Measurements from ENCODE around the gene SRRM5.

SRRM5 gene, protein sequence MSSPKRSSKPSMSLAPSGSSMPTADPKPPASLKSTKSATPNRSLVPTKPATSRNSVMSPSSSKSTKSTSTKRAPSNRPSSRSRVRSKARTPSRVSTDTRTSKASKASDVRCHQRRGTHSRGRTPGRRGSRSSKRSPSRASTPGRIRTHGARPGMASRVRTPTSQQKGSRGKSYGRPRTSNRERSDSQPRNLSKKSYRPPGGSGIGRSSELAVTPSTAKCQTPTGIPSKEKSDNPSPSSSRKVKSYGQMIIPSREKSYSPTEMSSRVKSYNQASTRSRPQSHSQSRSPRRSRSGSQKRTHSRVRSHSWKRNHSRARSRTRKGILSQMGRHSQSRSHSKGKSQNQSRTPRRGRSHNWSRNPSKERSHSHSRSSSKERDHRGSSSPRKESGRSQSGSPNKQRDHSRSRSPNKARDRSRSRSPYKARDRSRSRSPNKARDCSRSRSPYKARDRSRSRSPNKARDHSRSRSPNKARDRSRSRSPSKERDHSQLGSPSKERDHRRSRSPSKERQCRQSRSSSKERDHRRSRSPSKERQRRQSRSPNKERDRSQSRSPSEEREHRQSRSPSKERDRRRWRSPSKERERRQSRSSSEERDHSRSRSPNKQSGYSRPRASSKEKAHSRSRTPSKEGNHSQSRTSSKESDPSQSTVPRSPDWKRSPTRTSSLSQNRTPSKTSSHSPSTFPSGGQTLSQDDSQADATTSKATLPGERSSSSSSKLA

DNA sequence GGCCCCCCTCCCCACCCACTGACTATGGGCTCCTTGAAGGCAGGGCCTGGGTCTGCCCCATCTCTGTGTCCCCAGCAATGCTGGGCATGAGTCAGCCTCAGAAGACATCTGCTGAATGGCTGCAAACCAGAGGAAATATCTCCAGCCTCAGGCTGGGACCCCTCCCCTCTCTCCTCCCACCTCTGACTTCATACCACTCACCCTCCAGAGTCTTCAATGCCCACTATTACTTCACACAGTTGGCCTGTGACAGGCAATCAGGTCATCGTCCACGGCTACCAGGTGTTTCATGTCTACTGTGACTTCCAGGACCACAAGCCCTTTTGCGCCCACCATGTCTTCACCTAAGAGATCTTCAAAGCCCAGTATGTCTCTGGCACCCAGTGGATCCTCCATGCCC, at the start of gene SRRM5:
Gene SRRM5, plus strand, starts transcription at position 301 of the 400 bp plus-strand sequence. Its CDS starts 34 bp downstream, at position 335.
- TF ChIP-seq YY1 (IDR thresholded peaks at IDR 0.05; ENCODE audit: insufficient read depth, insufficient read length): no peak
- no peak for TF ChIP-seq ZNF274 (IDR thresholded peaks at IDR 0.05; ENCODE audit: low read depth, low read length)
- no peak for TF ChIP-seq SUZ12 (IDR thresholded peaks at IDR 0.05; ENCODE audit: extremely low read depth, insufficient read depth, insufficient read length)
- Histone ChIP-seq H3K4me3 (ENCODE audit: insufficient read length, low read depth) (no peak within 1 kb of the TSS), H3K9ac (ENCODE audit: insufficient read length, low read depth) (no peak within 1 kb of the TSS), H3K9me3 (ENCODE audit: insufficient read depth, low read length) (peaks cover 7% of the 10 kb centered on the region; the same call in 1 of the 2 replicates), H3K4me1 (ENCODE audit: insufficient read depth, insufficient read length) (peaks cover 2% of the 10 kb centered on the region), H3K27me3 (ENCODE audit: insufficient read depth, insufficient read length) (no peaks in the 10 kb centered on the region), H3K36me3 (ENCODE audit: insufficient read depth, insufficient read length, low read length) (peaks cover 31% of the 10 kb centered on the region)
- DNase-seq (ENCODE audit: low read depth, low spot score): no peak

DNA sequence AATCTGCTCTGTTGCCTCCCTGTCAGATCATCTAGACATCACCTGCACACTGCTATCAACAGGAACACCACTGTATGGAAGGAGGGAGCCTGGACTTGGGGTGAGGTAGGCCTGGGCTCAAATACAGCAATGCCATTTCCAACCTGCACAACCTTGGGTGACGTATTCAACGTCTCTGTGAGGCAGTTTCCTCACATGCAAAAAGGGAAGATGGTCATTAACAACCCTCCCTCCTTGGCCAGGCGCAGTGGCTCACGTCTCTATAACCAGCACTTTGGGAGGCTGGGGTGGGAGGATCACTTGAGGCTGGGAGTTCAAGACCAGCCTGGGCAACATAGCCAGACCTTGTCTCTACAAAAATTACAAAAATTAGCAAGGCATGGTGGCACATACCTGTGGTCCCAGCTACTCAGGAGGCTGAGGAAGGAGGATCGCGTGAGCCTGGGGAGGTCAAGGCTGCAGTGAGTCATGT, 49.6 kb upstream of the SRRM5 start:
- no peak for TF ChIP-seq SUZ12 (IDR thresholded peaks at IDR 0.05; ENCODE audit: extremely low read depth, insufficient read depth, insufficient read length)
- TF ChIP-seq ZNF274 (IDR thresholded peaks at IDR 0.05; ENCODE audit: low read depth, low read length): no peak
- TF ChIP-seq YY1 (IDR thresholded peaks at IDR 0.05; ENCODE audit: insufficient read depth, insufficient read length): no peak
- H3K9me3 ChIP-seq (ENCODE audit: insufficient read depth, low read length): no peaks in the 10 kb centered on the region
- peaks cover 4% of the 10 kb centered on the region for H3K4me1 ChIP-seq (ENCODE audit: insufficient read depth, insufficient read length)
- DNase-seq (ENCODE audit: low read depth, low spot score): no peak
- no peak overlapping the region for H3K4me3 ChIP-seq (ENCODE audit: insufficient read length, low read depth)
- no peaks in the 10 kb centered on the region for H3K27me3 ChIP-seq (ENCODE audit: insufficient read depth, insufficient read length)
- H3K9ac ChIP-seq (ENCODE audit: insufficient read length, low read depth): no peak overlapping the region
- peaks cover 32% of the 10 kb centered on the region for H3K36me3 ChIP-seq (ENCODE audit: insufficient read depth, insufficient read length, low read length)

DNA sequence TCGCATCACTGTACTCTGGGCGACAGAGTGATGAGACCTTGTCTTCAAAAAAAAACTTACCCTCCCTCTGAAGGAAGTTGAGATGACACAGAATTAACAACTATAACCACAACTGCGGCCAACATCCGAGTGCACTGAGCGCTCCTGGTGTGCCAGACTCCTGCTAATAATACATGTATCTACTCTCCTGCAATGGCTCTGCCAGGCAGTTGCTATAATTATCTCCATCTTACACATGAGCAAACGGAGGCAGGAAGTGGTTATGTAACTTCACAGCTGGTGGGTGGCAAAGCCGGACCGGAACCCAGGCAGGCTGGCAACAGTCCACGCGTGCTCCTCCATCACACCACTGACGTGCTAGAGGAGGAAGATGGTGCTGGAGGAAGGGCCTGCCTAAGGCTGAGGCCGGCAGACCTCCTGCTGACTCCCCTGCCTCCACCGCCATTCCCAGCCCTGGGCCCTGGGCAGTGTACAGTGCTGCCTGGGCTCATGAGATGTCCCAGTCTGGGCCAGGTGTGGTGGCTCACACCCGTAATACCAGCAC, 49.1 kb upstream of the SRRM5 start:
- Histone ChIP-seq H3K4me3 (ENCODE audit: insufficient read length, low read depth) (no peak overlapping the region), H3K36me3 (ENCODE audit: insufficient read depth, insufficient read length, low read length) (peaks cover 32% of the 10 kb centered on the region), H3K9ac (ENCODE audit: insufficient read length, low read depth) (no peak overlapping the region), H3K27me3 (ENCODE audit: insufficient read depth, insufficient read length) (no peaks in the 10 kb centered on the region), H3K4me1 (ENCODE audit: insufficient read depth, insufficient read length) (peaks cover 4% of the 10 kb centered on the region), H3K9me3 (ENCODE audit: insufficient read depth, low read length) (no peaks in the 10 kb centered on the region)
- DNase-seq (ENCODE audit: low read depth, low spot score): no peak
- TF ChIP-seq SUZ12 (IDR thresholded peaks at IDR 0.05; ENCODE audit: extremely low read depth, insufficient read depth, insufficient read length) (no peak), ZNF274 (IDR thresholded peaks at IDR 0.05; ENCODE audit: low read depth, low read length) (no peak), YY1 (IDR thresholded peaks at IDR 0.05; ENCODE audit: insufficient read depth, insufficient read length) (no peak)

DNA sequence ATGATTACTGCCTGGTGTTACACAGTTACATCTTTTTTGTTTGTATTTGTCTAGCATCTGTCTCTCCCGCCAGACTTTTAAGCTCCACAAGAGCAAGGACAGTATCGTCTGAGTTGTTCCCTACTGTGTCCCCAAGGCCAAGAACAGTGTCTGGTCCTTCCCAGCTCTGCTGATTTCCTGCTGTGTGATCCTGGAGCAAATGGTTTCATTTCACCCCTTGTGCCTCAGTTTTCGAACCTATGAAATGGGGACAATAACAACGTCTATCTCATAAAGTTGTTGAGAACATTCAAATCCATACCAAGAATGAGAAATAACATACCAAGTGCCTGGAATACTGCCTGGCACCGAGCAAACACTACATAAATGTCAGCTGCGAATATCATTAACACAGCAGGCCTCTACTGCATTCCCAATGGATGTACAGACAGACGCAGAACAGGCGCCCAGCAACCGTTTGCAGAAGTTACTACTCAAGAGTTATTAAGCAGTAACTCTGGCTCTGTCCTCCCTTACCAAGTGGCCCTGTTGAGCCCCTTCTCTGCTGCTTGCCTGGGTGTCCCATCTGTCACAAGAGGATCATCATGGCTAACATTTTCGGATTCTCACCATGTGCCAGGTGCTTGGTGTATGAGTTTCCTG, 48.0 kb upstream of the SRRM5 start:
- Histone ChIP-seq H3K9ac (ENCODE audit: insufficient read length, low read depth) (no peak overlapping the region), H3K9me3 (ENCODE audit: insufficient read depth, low read length) (no peaks in the 10 kb centered on the region), H3K4me1 (ENCODE audit: insufficient read depth, insufficient read length) (peaks cover 4% of the 10 kb centered on the region), H3K27me3 (ENCODE audit: insufficient read depth, insufficient read length) (no peaks in the 10 kb centered on the region), H3K4me3 (ENCODE audit: insufficient read length, low read depth) (no peak overlapping the region), H3K36me3 (ENCODE audit: insufficient read depth, insufficient read length, low read length) (peaks cover 30% of the 10 kb centered on the region)
- DNase-seq (ENCODE audit: low read depth, low spot score): no peak
- no peak for TF ChIP-seq SUZ12 (IDR thresholded peaks at IDR 0.05; ENCODE audit: extremely low read depth, insufficient read depth, insufficient read length)
- TF ChIP-seq YY1 (IDR thresholded peaks at IDR 0.05; ENCODE audit: insufficient read depth, insufficient read length): no peak
- TF ChIP-seq ZNF274 (IDR thresholded peaks at IDR 0.05; ENCODE audit: low read depth, low read length): no peak

DNA sequence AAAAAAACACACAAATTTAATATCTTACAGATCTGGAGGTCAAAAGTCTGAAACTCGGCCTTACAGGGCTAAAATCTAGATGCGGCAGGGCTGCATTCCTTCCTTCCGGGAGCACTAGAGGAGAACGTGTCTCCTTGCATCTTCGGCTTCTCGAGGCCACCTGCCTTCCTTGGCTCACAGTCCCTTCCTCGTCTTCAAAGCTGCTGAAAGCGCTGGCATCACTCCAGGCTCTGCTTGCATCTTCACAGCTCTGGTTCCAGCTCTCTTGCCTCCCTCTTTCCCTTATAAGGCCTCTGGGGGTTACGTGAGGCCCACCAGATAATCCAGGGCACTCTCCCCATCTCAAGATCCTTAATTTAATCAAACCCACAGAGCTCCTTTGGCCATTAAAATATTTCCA, 47.1 kb upstream of the SRRM5 start:
- Histone ChIP-seq H3K4me1 (ENCODE audit: insufficient read depth, insufficient read length) (peaks cover 4% of the 10 kb centered on the region), H3K36me3 (ENCODE audit: insufficient read depth, insufficient read length, low read length) (peaks cover 29% of the 10 kb centered on the region), H3K4me3 (ENCODE audit: insufficient read length, low read depth) (no peak overlapping the region), H3K9ac (ENCODE audit: insufficient read length, low read depth) (no peak overlapping the region), H3K9me3 (ENCODE audit: insufficient read depth, low read length) (no peaks in the 10 kb centered on the region), H3K27me3 (ENCODE audit: insufficient read depth, insufficient read length) (no peaks in the 10 kb centered on the region)
- TF ChIP-seq YY1 (IDR thresholded peaks at IDR 0.05; ENCODE audit: insufficient read depth, insufficient read length): no peak
- no peak for TF ChIP-seq ZNF274 (IDR thresholded peaks at IDR 0.05; ENCODE audit: low read depth, low read length)
- TF ChIP-seq SUZ12 (IDR thresholded peaks at IDR 0.05; ENCODE audit: extremely low read depth, insufficient read depth, insufficient read length): no peak
- DNase-seq (ENCODE audit: low read depth, low spot score): no peak

DNA sequence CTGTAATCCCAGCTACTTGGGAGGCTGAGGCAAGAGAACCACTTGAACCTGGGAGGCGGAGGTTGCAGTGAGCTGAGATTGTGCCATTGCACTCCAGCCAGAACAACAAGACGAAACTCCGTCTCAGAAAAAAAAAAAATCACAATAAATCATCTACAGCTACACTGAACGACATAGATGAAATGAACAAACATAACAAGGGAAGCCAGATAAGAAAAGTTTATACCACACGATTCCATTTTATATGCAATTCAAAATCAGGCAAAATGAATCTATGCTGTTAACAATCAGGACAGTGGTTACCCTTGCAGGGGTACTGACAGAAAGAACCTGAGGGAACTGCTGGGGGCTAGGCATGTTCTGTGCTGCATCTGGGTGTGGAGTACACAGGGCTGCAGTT, 42.2 kb upstream of the SRRM5 start:
- Histone ChIP-seq H3K36me3 (ENCODE audit: insufficient read depth, insufficient read length, low read length) (peaks cover 15% of the 10 kb centered on the region), H3K9me3 (ENCODE audit: insufficient read depth, low read length) (no peaks in the 10 kb centered on the region), H3K27me3 (ENCODE audit: insufficient read depth, insufficient read length) (no peaks in the 10 kb centered on the region), H3K9ac (ENCODE audit: insufficient read length, low read depth) (no peak overlapping the region), H3K4me3 (ENCODE audit: insufficient read length, low read depth) (no peak overlapping the region), H3K4me1 (ENCODE audit: insufficient read depth, insufficient read length) (peaks cover 2% of the 10 kb centered on the region)
- no peak for DNase-seq (ENCODE audit: low read depth, low spot score)
- TF ChIP-seq ZNF274 (IDR thresholded peaks at IDR 0.05; ENCODE audit: low read depth, low read length) (no peak), YY1 (IDR thresholded peaks at IDR 0.05; ENCODE audit: insufficient read depth, insufficient read length) (no peak), SUZ12 (IDR thresholded peaks at IDR 0.05; ENCODE audit: extremely low read depth, insufficient read depth, insufficient read length) (no peak)

All from NT2/D1 (cell line).